ENCODE measurements around the gene PTGDR2.

The PTGDR2 gene

GRCh38 chr11:60858731-60859464 is 3.1 kb upstream of the PTGDR2 start:
- no peak for DNase-seq

GRCh38 chr11:60858236-60858635 is 2.5 kb upstream of the PTGDR2 start:
- DNase-seq: no peak

GRCh38 chr11:60857378-60858232 is 1.9 kb upstream of the PTGDR2 start:
- DNase-seq: no peak

- no peak for DNase-seq
These were observed 664 bp downstream of the PTGDR2 start for GRCh38 chr11:60854847-60855725.

GRCh38 chr11:60854140-60854846 is 1.5 kb downstream of the PTGDR2 start:
- DNase-seq: no peak

GRCh38 chr11:60852982-60853950 is 2.5 kb downstream of the PTGDR2 start:
- DNase-seq: no peak

GRCh38 chr11:60852117-60852981 is 3.4 kb downstream of the PTGDR2 start:
- no peak for DNase-seq

GRCh38 chr11:60851327-60852104 is 4.2 kb downstream of the PTGDR2 start:
- DNase-seq: no peak

GRCh38 chr11:60849641-60850520 is 5.9 kb downstream of the PTGDR2 start:
- DNase-seq: no peak

GRCh38 chr11:60848714-60849151 is 7.0 kb downstream of the PTGDR2 start:
- no peak for DNase-seq

- no peak for DNase-seq
These were observed 7.9 kb downstream of the PTGDR2 start for GRCh38 chr11:60847896-60848295.

GRCh38 chr11:60847281-60847680 is 8.5 kb downstream of the PTGDR2 start:
- DNase-seq: no peak

- no peak for DNase-seq
These were observed 10.4 kb downstream of the PTGDR2 start for GRCh38 chr11:60845338-60845737.

- DNase-seq: no peak
These were observed 10.9 kb downstream of the PTGDR2 start for GRCh38 chr11:60844870-60845221.

- DNase-seq: no peak
These were observed 11.5 kb downstream of the PTGDR2 start for GRCh38 chr11:60844045-60844869.

- DNase-seq: no peak
These were observed 12.8 kb downstream of the PTGDR2 start for GRCh38 chr11:60842668-60843600.

Data from stimulated activated CD4-positive, alpha-beta T cell treated with anti-CD3 and anti-CD28 coated beads, Interleukin-4, amount 100 ng/mL, for 4 hours (primary cell).